Transverse colon (tissue), 4 donors: ENCODE measurements around the gene CARMIL3. TPM values are rescaled to one million over a fixed set of nuclear protein-coding genes. Genes with fewer than 3 reads are reported as not detected.

ENCODE experiments used
- DNase-seq: peaks from one replicate; pipeline ENCODE4 v3.0.0-alpha.2; 2019
- H3K27ac ChIP-seq, 4 donors: fragments of 200-600 bp; sonication (generic); 2 replicates each; pipeline ENCODE4 v1.5.1; 2016 to 2018; ENCODE audit warnings: inconsistent platforms in 4 of 4
- H3K27me3 ChIP-seq: fragments of 200-600 bp; sonication (generic); 2 replicates; pipeline ENCODE4 v1.5.1; 2017; ENCODE audit warnings: inconsistent platforms
- H3K36me3 ChIP-seq, 4 donors: fragments of 200-600 bp; sonication (generic); 2 replicates each; pipeline ENCODE4 v1.5.1; 2017 to 2019; ENCODE audit warnings: inconsistent platforms in 4 of 4
- H3K4me1 ChIP-seq, 4 donors: fragments of 200-600 bp; sonication (generic); 2 replicates each; pipeline ENCODE4 v1.5.1; 2017 to 2020; ENCODE audit warnings: inconsistent platforms in 4 of 4
- H3K4me3 ChIP-seq, 4 donors: fragments of 200-600 bp; sonication (generic); 1 replicate in 1 of 4; 2 replicates in 3 of 4; pipeline versions ENCODE4 v1.5.1 to v1.6.1; 2017 to 2019; ENCODE audit warnings: inconsistent platforms in 4 of 4
- H3K9me3 ChIP-seq, 2 donors: fragments of 200-600 bp; sonication (generic); 2 replicates each; pipeline ENCODE4 v1.5.1; 2017 to 2019; ENCODE audit warnings: inconsistent platforms in 2 of 2
- CTCF ChIP-seq, 5 experiments: fragments of 200-600 bp in 3 of 5; fragments of 450-650 bp in 2 of 5; sonication (generic) in 3 of 5; IDR thresholded peaks; 1 replicate in 2 of 5; 2 replicates in 3 of 5; pipeline ENCODE4 v1.5.1; 2016 to 2017; ENCODE audit warnings: antibody characterized with exemption in 5 of 5, inconsistent platforms in 3 of 5, mild to moderate bottlenecking in 2 of 5, moderate library complexity in 1 of 5
- EP300 ChIP-seq: sonication (generic); formaldehyde crosslinking; IDR thresholded peaks from one replicate; pipeline ENCODE4 v1.6.1; 2017; ENCODE audit warnings: antibody characterized with exemption, low read depth
- POLR2A ChIP-seq: fragments of 450-650 bp; IDR thresholded peaks from one replicate; pipeline ENCODE4 v1.6.1; 2016; ENCODE audit warnings: antibody characterized with exemption, mild to moderate bottlenecking, moderate library complexity
- POLR2AphosphoS5 ChIP-seq, 3 donors: sonication (generic); formaldehyde crosslinking; IDR thresholded peaks; one replicate each; pipeline ENCODE4 v1.6.1; 2016; ENCODE audit warnings: antibody characterized with exemption in 3 of 3
- WGBS, 2 donors: methylation state at CpG; one replicate each; pipeline ENCODE4 v1.1.5; 2018; ENCODE audit warnings: low coverage in 1 of 2; 5-methylcytosine and 5-hydroxymethylcytosine counted together
- in situ Hi-C, 4 donors: fragments of 200-750 bp; cut with MboI; loops; one replicate each; pipeline versions ENCODE4 v1.15.0 to v1.15.1; 2017; ENCODE audit warnings: low sequenced_read_pairs in 3 of 4, low pct_ligation_motif_present in 1 of 4, low pct_unique_long_range_greater_than_20kb in 1 of 4
- intact Hi-C: fragments of 100-400 bp; cut with DNase I; formaldehyde crosslinking; loops from one replicate; pipeline ENCODE4 v1.15.1; 2023; ENCODE audit warnings: low total_unique reads
- total RNA-seq, 4 donors: library from RNA; depleted of rRNA; stranded (reverse); fragments of >200 nt; gene quantifications; one replicate each; pipeline ENCODE4 v1.1.0, GENCODE V29; 2016

The CARMIL3 gene
- total RNA-seq, 4 donors from 2014 or later = 0.20 to 4.1 (median 3.0) TPM

- Histone ChIP-seq H3K9me3 (no peaks in the 10 kb centered on the region), H3K36me3 (no peaks in the 10 kb centered on the region), H3K4me3 (no peak overlapping the region), H3K27ac (no peak overlapping the region), H3K27me3 (no peaks in the 10 kb centered on the region), H3K4me1 (peaks cover 0 to 11% (median 4%) of the 10 kb centered on the region in 4 donors)
- 80 to 90% methylated on average over 1 to 3 of the region's 3 CpGs for WGBS, 2 donors
- TF ChIP-seq POLR2AphosphoS5 (IDR thresholded peaks at IDR 0.05) (no peak), EP300 (no peak), CTCF (IDR thresholded peaks at IDR 0.05) (no peak), POLR2A (no peak)
- intact Hi-C loops = no loop called here
- no peak for DNase-seq
- in situ Hi-C loops = no loop called here
These were observed 34.6 kb downstream of the CARMIL3 start for GRCh38 chr14:24086193-24086955.

- no peak overlapping the region for H3K27ac ChIP-seq
- no peaks in the 10 kb centered on the region for H3K27me3 ChIP-seq
- 83 to 85% methylated on average over 1 of the region's 1 CpG for WGBS, 2 donors
- in situ Hi-C loops = no loop called here
- H3K4me3 ChIP-seq = no peak overlapping the region
- H3K9me3 ChIP-seq = no peaks in the 10 kb centered on the region
- no peak for DNase-seq
- intact Hi-C loops = no loop called here
- TF ChIP-seq EP300 (no peak), POLR2AphosphoS5 (IDR thresholded peaks at IDR 0.05) (no peak), POLR2A (no peak), CTCF (IDR thresholded peaks at IDR 0.05) (no peak)
- no peaks in the 10 kb centered on the region for H3K36me3 ChIP-seq
- peaks cover 0 to 12% (median under 1%) of the 10 kb centered on the region in 4 donors for H3K4me1 ChIP-seq
These were observed 35.2 kb downstream of the CARMIL3 start for GRCh38 chr14:24087004-24087403.

- intact Hi-C loops (no loop called here), in situ Hi-C loops (no loop called here)
- 89% methylated on average over 2 of the region's 2 CpGs; no CpG with 5 or more reads in 1 of the 2 donors for WGBS, 2 donors
- H3K9me3 ChIP-seq = no peaks in the 10 kb centered on the region
- DNase-seq = no peak
- no peaks in the 10 kb centered on the region for H3K36me3 ChIP-seq
- TF ChIP-seq POLR2A (no peak), CTCF (IDR thresholded peaks at IDR 0.05) (no peak), EP300 (no peak), POLR2AphosphoS5 (IDR thresholded peaks at IDR 0.05) (no peak)
- no peak overlapping the region for H3K4me3 ChIP-seq
- no peaks in the 10 kb centered on the region for H3K27me3 ChIP-seq
- no peak overlapping the region for H3K27ac ChIP-seq
- peaks cover 0 to 23% (median 6%) of the 10 kb centered on the region in 4 donors for H3K4me1 ChIP-seq
These were observed 36.3 kb downstream of the CARMIL3 start for GRCh38 chr14:24088095-24088494.

- peaks cover 4 to 31% (median 14%) of the 10 kb centered on the region in 4 donors for H3K4me1 ChIP-seq
- H3K36me3 ChIP-seq = no peaks in the 10 kb centered on the region
- H3K4me3 ChIP-seq = no peak overlapping the region
- H3K27ac ChIP-seq = no peak overlapping the region
- in situ Hi-C loops (loop anchor here in 1 of 4 donors (5.0 kb wide), 1 partner anchor 33 kb away; no protein-coding TSS in a partner anchor), intact Hi-C loops (loop anchor here (10.0 kb wide), 1 partner anchor 75 kb away; no protein-coding TSS in a partner anchor)
- no peaks in the 10 kb centered on the region for H3K27me3 ChIP-seq
- DNase-seq = no peak
- TF ChIP-seq EP300 (no peak), POLR2AphosphoS5 (IDR thresholded peaks at IDR 0.05) (no peak)
- no peaks in the 10 kb centered on the region for H3K9me3 ChIP-seq
- 85 to 89% methylated on average over 3 to 6 of the region's 6 CpGs for WGBS, 2 donors
These were observed 38.1 kb downstream of the CARMIL3 start for GRCh38 chr14:24089890-24090289.
